HFF-Myc (cell line): ENCODE data around the gene EGFL7.

Experiments used
- DNase-seq: peaks from one replicate; pipeline ENCODE4 v3.0.0-alpha.2; 2011; ENCODE audit warnings: low read depth; ENCODE audit errors: extremely low read depth
- H3K4me3 ChIP-seq: replicated peaks from 2 replicates; pipeline ENCODE4 v1.5.1; 2011; ENCODE audit warnings: low read depth, mild to moderate bottlenecking, control low read depth, low read length
- CTCF ChIP-seq: IDR thresholded peaks from 2 replicates; pipeline ENCODE4 v1.5.1; 2012; ENCODE audit warnings: mild to moderate bottlenecking, low read depth, low read length, control low read depth; ENCODE audit errors: missing control alignments

Gene EGFL7

GRCh38 chr9:136640171-136641111 lies 22.3 kb upstream of the EGFL7 start:
- no peak overlapping the region for H3K4me3 ChIP-seq
- no peak for DNase-seq
- TF ChIP-seq CTCF = no peak

GRCh38 chr9:136642439-136642921 lies 20.2 kb upstream of the EGFL7 start:
- no peak for DNase-seq
- no peak for TF ChIP-seq CTCF
- no peak overlapping the region for H3K4me3 ChIP-seq

- DNase-seq = no peak
- TF ChIP-seq CTCF = no peak
- no peak overlapping the region for H3K4me3 ChIP-seq
These were observed 18.9 kb upstream of the EGFL7 start for GRCh38 chr9:136643596-136644342.

GRCh38 chr9:136644343-136644592 lies 18.4 kb upstream of the EGFL7 start:
- no peak for DNase-seq
- no peak for TF ChIP-seq CTCF

GRCh38 chr9:136644593-136645351 lies 17.9 kb upstream of the EGFL7 start:
- TF ChIP-seq CTCF = peak; percentile 92
- no peak overlapping the region for H3K4me3 ChIP-seq
- DNase-seq = no peak

More at GRCh38 chr9:136644343-136644592, 18.4 kb upstream of the EGFL7 start:
- no peak overlapping the region for H3K4me3 ChIP-seq

- no peak for DNase-seq
- no peak for TF ChIP-seq CTCF
- H3K4me3 ChIP-seq = no peak overlapping the region
These were observed 17.3 kb upstream of the EGFL7 start for GRCh38 chr9:136645352-136645902.
